Measurements from ENCODE around the gene TRIL.

Gene TRIL

DNA sequence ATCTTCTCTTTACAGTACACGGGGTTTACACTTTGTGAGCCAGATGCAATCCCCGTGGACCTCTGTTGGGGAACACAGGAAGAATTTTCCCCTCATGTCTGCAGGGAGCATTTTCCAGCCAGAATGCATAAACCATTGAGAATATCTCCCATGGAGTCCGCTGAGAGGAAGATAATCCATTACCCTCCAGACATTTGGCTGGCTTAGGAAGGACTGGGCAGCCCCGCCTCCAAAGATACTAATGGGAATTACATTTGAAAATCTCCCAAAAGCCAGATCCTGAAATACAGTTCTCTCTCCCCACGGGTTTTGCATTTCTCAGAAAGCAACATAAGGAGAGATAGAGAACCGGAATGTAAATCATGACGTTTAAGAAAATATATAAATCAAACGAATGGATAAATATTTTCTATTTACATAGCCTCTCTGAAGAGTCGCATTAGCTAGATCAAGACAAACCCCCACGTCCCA lies 53.5 kb downstream of the TRIL start (continued):
- TF ChIP-seq, protein P1, sequence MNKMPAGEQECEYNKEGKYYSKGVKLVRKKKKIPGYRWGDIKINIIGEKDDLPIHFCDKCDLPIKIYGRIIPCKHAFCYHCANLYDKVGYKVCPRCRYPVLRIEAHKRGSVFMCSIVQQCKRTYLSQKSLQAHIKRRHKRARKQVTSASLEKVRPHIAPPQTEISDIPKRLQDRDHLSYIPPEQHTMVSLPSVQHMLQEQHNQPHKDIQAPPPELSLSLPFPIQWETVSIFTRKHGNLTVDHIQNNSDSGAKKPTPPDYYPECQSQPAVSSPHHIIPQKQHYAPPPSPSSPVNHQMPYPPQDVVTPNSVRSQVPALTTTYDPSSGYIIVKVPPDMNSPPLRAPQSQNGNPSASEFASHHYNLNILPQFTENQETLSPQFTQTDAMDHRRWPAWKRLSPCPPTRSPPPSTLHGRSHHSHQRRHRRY (tag by site-specific recombination; IDR thresholded peaks at IDR 0.05) = no peak
- TF ChIP-seq ZNF777 (tag by site-specific recombination; IDR thresholded peaks at IDR 0.05; ENCODE audit: borderline replicate concordance) (no peak), ZNF155 (tag by site-specific recombination; IDR thresholded peaks at IDR 0.05) (no peak), ZEB2 (tag by site-specific recombination; IDR thresholded peaks at IDR 0.05) (no peak), GLIS1 (tag by site-specific recombination; IDR thresholded peaks at IDR 0.05) (peak; percentile 87), ZNF23 (tag by site-specific recombination; IDR thresholded peaks at IDR 0.05; ENCODE audit: borderline replicate concordance) (no peak), ZNF302 (tag by site-specific recombination; IDR thresholded peaks at IDR 0.05; ENCODE audit: low read depth) (no peak), ZNF776 (tag by site-specific recombination; IDR thresholded peaks at IDR 0.05; ENCODE audit: borderline replicate concordance) (no peak)
- TF ChIP-seq, protein P2, sequence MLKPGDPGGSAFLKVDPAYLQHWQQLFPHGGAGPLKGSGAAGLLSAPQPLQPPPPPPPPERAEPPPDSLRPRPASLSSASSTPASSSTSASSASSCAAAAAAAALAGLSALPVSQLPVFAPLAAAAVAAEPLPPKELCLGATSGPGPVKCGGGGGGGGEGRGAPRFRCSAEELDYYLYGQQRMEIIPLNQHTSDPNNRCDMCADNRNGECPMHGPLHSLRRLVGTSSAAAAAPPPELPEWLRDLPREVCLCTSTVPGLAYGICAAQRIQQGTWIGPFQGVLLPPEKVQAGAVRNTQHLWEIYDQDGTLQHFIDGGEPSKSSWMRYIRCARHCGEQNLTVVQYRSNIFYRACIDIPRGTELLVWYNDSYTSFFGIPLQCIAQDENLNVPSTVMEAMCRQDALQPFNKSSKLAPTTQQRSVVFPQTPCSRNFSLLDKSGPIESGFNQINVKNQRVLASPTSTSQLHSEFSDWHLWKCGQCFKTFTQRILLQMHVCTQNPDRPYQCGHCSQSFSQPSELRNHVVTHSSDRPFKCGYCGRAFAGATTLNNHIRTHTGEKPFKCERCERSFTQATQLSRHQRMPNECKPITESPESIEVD (tag by site-specific recombination; IDR thresholded peaks at IDR 0.05) = peak; percentile 37

DNA sequence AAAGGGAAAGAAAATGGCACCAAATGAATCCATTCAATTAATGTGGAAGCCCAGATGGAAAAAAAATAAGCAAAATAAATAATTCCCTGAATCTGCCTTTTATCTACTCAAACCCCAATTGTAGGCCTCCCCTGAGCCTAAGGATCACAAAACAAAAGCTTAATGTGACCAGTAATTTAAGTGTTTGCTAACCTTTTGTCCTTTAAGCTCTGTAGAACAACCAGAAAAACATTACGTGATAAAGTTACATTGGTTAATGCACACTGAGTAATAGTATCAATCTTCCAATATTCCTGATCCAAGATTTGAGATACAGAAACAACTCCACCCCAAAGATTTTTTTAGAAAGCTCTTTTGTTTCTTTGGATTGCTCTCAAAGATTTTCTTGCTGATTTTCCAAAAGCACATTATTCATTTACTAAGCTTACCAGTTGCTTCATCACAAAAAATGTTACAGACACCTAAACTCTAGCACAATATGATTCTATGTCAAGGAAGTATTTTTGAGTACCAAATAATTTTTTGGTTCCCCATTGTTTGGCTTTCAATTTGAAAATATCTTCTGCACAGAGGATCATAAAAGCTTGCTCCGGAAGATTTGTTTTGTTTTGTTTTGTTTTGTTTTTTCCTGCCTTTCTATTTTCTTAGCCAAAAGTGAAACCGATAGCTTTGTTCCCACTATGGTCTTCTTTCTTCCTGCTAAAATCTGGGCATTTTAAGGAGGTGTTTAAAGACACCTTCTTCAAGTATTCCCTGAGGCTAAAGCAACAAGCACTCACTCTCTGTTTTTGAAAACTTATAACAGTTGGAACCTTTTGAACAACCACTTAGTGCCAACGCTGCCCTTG lies 54.2 kb downstream of the TRIL start:
- Histone ChIP-seq H3K9me3 (ENCODE audit: control insufficient read depth, insufficient read depth, low read depth, low read length) (no peaks in the 10 kb centered on the region), H3K4me3 (ENCODE audit: low read depth, low read length) (no peak overlapping the region), H3K27ac (ENCODE audit: extremely low read depth, low read depth, low read length) (peak overlapping the region; percentile 39; the same call in 1 of the 2 replicates), H3K4me1 (ENCODE audit: control insufficient read depth, insufficient read depth, low read length) (peaks cover 7% of the 10 kb centered on the region; the same call in 1 of the 2 replicates), H3K36me3 (ENCODE audit: control insufficient read depth in 2 of 2, insufficient read depth in 1 of 2, low read length in 2 of 2) (no peaks in the 10 kb centered on the region)
- TF ChIP-seq ZNF433 (tag by site-specific recombination; IDR thresholded peaks at IDR 0.05; ENCODE audit: low read depth) (no peak), SCRT2 (tag by site-specific recombination; IDR thresholded peaks at IDR 0.05) (peak; percentile 48; the same call in 1 of the 2 replicates), ZBTB17 (tag by site-specific recombination; IDR thresholded peaks at IDR 0.05) (no peak), ZNF184 (tag by site-specific recombination; IDR thresholded peaks at IDR 0.05) (no peak), ZNF121 (tag by site-specific recombination; IDR thresholded peaks at IDR 0.05) (no peak), ZNF335 (tag by site-specific recombination; conservative IDR thresholded peaks at IDR 0.05) (peak; percentile 58), ZNF138 (tag by site-specific recombination; IDR thresholded peaks at IDR 0.05; ENCODE audit: borderline replicate concordance) (no peak), ZNF585B (tag by site-specific recombination; IDR thresholded peaks at IDR 0.05) (no peak), CTCF (tag by site-specific recombination; IDR thresholded peaks at IDR 0.05) (no peak)
- TF ChIP-seq, protein P3, sequence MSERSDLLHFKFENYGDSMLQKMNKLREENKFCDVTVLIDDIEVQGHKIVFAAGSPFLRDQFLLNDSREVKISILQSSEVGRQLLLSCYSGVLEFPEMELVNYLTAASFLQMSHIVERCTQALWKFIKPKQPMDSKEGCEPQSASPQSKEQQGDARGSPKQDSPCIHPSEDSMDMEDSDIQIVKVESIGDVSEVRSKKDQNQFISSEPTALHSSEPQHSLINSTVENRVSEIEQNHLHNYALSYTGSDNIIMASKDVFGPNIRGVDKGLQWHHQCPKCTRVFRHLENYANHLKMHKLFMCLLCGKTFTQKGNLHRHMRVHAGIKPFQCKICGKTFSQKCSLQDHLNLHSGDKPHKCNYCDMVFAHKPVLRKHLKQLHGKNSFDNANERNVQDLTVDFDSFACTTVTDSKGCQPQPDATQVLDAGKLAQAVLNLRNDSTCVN (tag by site-specific recombination; optimal IDR thresholded peaks at IDR 0.05) = no peak
- ChIA-PET CTCF (interaction anchor here (0.6 to 4.8 kb wide), 4 partner anchors 18 to 203 kb away, joined by 3 to 29 read pairs (median 4); no protein-coding TSS in a partner anchor), POLR2A (no interaction called here)

Measured in HEK293 (cell line).